Stimulated activated CD4-positive, alpha-beta T cell treated with anti-CD3 and anti-CD28 coated beads, Interleukin-15, amount 100 ng/mL, for 48 hours (primary cell): Measurements from ENCODE around the gene EPG5.
"Not testable (repeated sequence)": the region's sequence is repeated elsewhere in the genome, so short reads cannot be mapped to it uniquely, and the experiment has no call there.

Source experiments
- DNase-seq, 2 donors: peaks; one replicate each; pipeline ENCODE4 v3.0.0-alpha.2; 2020; ENCODE audit warnings: low read depth in 2 of 2

The EPG5 gene

GRCh38 chr18:45976566-45976965, 9.4 kb upstream of the EPG5 start:
- DNase-seq = no peak

DNA sequence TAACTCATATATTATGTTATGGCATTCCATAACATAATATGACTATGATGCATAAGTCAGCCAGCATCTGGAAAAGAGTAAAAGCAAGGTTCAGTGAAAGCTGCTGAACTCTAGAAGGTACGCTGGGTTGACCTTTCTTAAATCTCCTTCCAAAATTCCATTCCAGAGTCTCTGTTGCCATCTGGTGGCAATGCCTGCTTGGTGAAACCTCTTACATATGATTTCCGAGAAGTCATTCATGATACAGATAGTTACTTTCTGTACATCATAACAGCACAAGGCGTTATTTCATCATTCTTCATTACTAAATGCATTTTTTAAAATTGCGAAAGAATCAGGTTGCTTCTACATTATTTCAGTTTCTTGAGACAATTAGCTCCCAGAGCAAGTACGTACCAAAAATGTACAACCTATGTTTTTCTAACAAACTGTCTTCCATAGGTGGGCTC, 7.0 kb upstream of the EPG5 start:
- DNase-seq = peak; percentile 41 to 64

DNA sequence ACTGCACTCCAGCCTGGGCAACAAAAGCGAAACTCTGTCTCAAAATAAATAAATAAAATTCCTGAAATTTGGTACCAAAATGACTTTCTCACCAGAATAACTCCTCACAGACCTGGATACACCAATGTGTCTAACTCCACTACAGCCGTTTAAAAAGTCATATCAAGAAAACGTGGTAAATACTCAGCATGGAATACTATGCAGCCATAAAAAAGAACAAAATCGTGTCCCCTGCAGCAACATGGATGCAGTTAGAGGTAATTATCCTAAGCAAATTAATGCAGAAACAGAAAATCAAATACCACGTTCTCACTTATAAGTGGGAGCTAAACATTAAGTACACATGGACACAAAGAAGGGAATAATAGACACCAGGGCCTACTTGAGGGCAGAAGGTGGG, 2.2 kb downstream of the EPG5 start:
- not testable (repeated sequence) for DNase-seq

DNA sequence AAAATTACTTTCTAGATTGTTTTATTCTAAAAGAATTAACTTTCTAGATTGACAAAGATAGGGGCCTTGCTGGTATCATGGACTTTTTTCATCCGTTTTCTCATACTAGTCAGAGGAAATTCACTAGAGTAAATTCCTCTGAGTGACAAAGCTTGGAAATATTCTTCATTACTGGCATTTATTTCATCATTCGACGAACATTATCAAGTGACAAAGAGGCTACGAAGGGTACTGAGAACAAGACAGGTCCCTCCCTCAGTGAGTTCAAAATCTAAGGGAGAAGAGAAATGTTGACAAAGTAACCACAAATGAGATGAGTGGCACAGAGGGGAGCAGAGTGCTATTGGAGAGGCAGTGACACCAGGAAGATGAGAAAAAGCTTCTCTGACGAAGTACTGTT, 4.3 kb downstream of the EPG5 start:
- no peak for DNase-seq

DNA sequence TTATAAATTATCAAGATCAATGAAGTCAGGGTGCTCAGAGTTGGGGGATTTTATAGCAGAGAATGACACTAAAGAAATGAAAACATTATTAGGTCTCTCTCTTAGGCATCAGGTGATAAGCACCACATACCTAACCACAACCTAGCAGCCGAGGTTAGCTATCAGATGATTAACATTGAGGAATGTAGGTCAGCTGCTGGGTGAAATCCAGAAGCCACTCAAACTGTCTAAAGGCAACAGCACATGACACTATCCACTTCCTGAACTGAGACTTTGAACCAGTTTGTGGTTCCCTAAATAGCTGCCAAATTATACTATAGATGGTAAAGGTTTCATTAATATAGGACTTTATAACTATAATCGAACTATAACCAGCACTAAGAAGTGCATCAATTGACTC, 4.7 kb downstream of the EPG5 start:
- DNase-seq = no peak

- DNase-seq = not testable (repeated sequence)
These were observed 7.6 kb downstream of the EPG5 start for GRCh38 chr18:45959484-45959883.

DNA sequence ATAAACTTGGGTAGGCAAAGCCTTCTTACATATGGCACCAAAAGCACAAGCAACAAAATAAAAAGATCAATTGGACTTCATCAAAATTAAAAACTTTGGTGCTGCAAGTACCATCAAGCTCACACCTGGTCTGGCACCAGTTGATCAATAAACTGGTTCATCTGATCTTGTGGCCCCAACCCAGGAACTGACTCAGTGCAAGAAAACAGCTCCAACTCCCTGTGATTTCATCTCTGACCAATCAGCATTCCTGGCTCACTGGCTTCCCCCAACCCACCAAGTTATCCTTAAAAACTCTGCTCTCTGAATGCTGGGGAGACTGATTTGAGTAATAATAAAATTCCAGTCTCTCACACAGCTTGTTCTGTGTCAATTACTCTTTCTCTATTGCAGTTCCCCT, 8.4 kb downstream of the EPG5 start:
- no peak for DNase-seq

DNA sequence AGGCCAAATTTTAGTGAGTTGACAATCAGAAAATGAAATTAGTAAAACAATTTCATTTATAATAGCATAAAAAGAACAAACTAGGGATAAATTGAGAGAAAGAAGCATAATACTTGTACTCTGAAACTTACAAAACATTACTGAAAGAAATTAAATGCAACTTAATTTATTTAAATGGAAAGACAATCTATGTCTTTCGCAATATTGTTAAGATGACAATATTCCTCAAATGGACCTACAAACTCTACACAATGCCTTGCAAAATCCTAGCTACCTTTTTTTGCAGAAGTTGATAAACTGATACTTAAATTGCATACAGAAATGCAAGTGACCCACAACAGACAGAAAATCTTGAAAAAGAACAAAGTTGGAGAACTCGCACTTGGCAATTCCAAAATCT, 9.1 kb downstream of the EPG5 start:
- DNase-seq = no peak

DNA sequence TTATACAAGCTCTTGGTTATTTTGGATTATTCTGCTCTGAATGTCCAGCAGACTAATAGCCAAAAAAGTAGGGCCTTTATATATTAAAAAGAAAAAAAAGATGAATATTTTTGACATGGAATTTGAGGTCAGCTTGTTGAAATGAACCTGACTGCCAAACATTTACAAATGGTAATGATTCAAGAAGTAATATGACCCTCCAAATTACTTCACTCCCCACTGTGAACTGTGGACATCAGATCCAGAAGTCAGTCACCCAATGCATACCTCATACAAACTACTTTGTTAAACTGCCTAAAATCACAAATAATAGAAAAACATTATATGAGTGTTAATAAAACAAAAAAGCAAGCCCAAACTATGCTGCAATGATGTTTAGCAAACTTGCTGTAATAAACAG, 10.0 kb downstream of the EPG5 start:
- DNase-seq = no peak

GRCh38 chr18:45954070-45954934, 12.8 kb downstream of the EPG5 start:
- no peak for DNase-seq

DNA sequence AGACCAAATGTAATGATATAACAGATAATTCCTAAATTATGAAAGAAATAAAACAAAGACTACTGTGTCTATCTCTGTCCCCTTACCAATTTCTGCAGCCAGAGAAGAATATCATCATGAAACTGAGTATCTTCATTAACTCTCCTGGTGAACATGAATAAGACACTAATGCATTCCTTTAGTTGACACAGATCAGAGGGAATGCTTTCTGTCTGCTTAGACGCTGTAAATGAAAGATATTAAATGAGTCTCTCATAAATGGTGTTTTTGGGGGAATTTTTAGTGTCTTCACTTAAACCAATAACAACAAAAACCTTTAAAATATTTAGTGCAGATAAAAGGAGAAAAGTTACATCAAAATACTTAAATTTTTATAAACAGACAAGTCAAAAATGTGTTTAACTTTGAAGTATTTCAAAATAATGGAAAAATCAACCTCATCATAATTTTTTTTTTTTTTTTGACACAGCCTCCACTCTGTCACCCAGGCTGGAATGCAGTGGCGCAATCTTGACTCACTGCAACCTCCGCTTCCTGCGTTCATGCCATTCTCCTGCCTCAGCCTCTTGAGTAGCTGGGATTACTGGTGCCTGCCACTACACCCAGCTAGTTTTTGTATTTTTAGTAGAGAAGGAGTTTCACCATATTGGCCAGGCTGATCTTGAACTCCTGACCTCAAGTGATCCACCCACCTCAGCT, 16.0 kb downstream of the EPG5 start:
- no peak for DNase-seq

DNA sequence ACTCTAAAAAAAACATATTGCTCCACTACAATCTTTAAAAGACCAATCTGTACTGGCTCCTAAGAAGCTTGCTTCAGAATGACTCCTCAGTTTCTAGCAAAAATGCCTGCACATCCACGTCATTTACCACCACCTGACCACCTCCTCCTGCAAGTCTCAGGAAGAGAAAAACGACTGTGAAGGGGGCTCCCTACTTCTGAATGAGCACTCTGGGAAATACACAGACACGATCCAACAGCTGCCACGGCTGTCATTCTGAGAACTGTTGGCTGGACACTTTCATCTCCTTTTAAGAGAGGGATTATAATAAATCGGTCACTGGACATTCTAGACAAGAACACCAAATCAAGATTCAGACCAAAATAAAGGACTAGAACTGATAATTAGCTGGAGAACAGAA, 21.5 kb downstream of the EPG5 start:
- no peak for DNase-seq

DNA sequence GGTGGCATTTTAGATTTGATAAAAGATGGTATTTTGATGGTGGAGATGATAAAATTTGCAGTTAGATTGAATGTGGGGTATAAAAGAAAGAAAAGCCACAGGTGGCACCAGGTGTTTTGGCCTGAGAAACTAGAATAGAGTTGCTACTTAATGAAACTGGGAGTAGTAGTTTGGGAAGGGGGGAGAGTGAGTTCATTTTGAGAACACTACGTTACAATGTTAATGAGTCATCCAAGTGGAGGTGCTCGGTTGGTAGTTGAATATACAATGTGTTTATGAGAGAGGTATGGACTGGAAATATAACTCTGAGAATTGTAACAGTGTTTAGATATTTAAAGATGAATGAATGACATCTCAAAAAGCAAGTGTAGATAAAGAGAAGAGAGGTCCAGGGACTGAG, 26.4 kb downstream of the EPG5 start:
- DNase-seq = no peak

DNA sequence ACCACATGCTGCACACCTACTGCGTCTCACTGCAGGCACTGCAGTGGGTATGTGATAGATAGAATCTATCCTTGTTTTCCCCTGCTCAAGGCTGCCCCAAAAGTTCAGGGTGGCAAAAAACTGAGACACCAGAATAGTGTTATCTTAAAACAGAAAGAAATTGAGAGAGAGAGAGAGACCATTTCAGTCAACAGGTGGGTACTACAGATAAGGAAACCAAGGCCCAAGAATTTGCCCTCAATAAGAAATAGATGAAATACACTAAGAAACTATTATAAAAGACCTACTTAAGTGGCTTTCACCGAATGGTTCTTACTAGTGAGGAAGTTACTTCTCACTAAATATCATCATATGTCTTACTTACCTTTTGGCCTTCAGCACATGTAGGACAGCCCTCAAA, 27.9 kb downstream of the EPG5 start:
- no peak for DNase-seq

DNA sequence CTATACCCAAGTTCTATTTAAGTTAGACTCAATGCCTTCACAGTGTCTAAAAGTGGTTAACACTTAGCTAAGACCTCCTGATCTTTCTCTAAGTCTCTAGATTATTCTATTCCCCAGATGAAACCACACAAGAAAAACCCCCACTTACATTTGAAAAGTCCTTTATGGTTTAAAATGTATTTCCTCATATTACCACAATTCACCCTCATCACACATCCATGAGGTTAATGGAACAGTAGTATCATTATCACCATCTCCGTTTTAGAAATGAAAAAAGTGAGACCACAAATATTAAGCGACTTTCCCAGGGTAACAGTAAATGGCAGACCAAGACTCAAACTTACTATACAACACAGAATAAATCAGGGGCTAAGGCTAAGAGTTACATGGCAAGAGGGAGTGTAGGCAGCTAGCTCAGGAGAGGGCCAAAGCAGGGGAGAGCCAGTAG, 28.6 kb downstream of the EPG5 start:
- no peak for DNase-seq

DNA sequence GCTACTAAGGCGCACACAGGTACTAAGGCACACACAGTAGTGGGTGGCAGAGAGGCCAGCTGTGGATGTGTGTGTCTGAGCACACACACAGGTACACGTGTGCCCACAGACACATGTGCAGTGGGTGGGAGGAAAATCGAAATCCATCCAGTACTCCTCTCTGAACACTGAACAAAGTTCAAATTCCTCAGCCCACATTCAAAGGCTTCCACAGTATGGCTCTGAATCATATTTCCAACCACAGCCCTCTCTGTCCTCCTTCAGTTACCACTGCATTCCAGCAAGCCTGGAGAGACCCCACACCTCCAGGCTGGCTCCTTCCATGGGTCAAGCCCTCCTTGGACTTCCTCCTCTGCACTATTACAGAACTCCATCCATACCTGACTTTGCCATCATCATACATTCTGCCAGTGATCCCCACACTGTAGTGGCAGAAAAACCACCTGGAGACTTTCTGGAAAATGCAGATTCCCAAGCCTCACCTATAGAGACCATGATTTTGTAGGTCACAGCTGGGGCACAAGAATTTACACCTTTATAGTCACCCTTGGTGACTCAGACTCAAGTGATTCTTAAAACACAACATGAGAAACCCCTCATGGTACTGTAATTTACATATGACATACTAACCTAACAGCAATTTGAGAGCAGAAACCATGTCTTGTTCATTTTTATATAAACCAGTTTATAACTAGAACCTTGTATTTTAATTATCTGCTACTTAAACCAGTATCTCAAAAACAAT, 31.4 kb downstream of the EPG5 start:
- no peak for DNase-seq

DNA sequence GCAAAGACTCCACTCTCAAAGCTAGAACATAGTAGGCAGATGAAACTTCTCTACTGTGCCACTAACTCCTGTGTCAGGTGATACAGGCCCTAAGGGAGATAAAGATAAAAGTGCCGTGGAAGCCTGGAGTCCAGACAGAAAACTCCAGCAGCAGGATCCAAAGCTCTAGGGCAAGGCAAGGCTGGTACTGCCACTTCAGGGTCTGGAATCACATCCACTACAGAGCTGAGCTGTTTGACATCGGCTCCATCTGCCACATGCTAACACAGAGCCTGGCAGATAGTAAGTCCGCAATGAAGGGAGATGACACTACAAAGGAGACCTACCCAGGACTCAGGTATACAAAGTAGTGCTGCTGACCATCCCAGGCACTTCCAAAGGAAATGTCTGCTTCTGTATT, 34.4 kb downstream of the EPG5 start:
- no peak for DNase-seq

GRCh38 chr18:45930963-45931362, 36.2 kb downstream of the EPG5 start:
- DNase-seq = no peak

DNA sequence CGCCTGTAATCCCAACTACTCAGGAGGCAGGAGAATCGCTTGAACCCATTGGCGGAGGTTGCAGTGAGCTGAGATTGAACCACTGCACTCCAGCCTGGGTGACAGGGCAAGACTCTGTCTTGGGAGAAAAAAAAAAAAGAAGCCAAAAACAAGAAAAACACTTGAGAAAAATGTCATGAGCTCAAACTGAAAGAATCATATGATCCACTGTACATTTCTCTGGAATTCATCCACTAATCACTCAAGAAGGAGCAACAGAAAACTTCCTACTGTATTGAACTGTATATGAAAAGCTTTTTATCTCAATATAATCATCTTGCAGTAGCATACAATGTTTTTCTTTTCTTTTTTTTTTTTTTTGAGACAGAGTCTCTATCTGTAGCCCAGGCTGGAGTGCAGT, 40.4 kb downstream of the EPG5 start:
- DNase-seq = no peak

DNA sequence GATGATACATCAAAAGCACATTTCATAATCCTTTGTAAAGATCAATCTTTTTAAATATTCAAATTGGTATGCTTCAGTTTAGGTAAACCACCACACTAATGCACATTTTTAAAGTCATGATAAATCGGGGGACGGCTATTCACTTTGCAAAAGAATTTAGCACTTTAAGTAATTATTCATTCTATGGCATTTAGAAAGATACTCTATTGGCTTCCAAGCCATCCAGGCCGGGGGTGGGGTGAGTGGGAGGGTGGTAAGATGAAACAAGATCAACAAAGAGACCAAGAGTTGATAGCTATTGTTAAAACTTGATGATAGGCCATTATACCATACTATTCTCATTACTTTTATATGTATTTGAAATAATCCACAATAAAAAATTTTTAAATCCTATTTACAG, 41.0 kb downstream of the EPG5 start:
- no peak for DNase-seq

- no peak for DNase-seq
These were observed 44.0 kb downstream of the EPG5 start for GRCh38 chr18:45923138-45923537.

DNA sequence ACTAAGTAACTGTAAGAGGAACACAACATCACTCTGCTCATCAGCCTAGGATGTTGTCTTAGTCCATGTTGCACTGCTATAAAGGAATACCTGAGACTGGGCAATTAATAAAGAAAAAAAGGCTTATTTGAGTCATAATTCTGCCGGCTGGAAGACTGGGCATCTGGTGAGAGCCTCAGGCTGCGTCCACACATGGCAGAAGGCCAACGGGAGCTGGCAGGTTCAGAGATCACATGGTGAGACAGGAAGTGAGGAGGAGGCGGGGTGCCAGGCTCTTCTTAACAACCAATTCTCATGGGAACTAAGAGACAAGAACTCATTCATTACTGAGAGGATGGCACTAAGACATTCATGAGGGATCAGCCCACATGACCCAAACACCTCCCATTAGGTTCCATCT, 46.8 kb downstream of the EPG5 start:
- DNase-seq = no peak

- no peak for DNase-seq
These were observed 50.8 kb downstream of the EPG5 start for GRCh38 chr18:45916302-45916701.
